Upper lobe of right lung (tissue), 1 donor: ENCODE data around the gene CHCHD6. TPM values are rescaled to one million over a fixed set of nuclear protein-coding genes. Genes with fewer than 3 reads are reported as not detected.

Experiments used
- ATAC-seq: fragments of 200-7000 bp; cut with Tn5 transposase; one replicate; pipeline ENCODE4 v1.9.1; 2020; ENCODE audit warnings: mild to moderate bottlenecking, moderate library complexity
- DNase-seq: peaks from one replicate; pipeline ENCODE4 v3.0.0-alpha.2; 2020
- H3K27ac ChIP-seq: fragments of 200-600 bp; one replicate; pipeline ENCODE4 v1.8.0; 2022
- H3K27me3 ChIP-seq: fragments of 200-600 bp; one replicate; pipeline ENCODE4 v1.8.0; 2022; ENCODE audit warnings: mild to moderate bottlenecking
- H3K36me3 ChIP-seq: fragments of 200-600 bp; one replicate; pipeline ENCODE4 v1.8.0; 2022
- H3K4me1 ChIP-seq: fragments of 200-600 bp; one replicate; pipeline ENCODE4 v1.8.0; 2022
- H3K4me3 ChIP-seq: fragments of 200-600 bp; one replicate; pipeline ENCODE4 v1.8.0; 2022; ENCODE audit warnings: mild to moderate bottlenecking
- H3K9me3 ChIP-seq: fragments of 200-600 bp; one replicate; pipeline ENCODE4 v1.8.0; 2022
- intact Hi-C: fragments of 100-400 bp; cut with DNase I; formaldehyde crosslinking; loops from one replicate; pipeline ENCODE4 v1.11.0; 2022
- total RNA-seq: library from RNA; stranded (reverse); fragmentation: NEBNext Ultra II Directional; extraction: Animal tissue kit (Norgen Biotek cat#: 25700); gene quantifications from one replicate; pipeline ENCODE4 v1.2.1, GENCODE V29; 2021
- TF ChIP-seq, protein P1 (sequence below): fragments of 200-600 bp; IDR thresholded peaks from one replicate; pipeline ENCODE4 v1.8.0; 2022; ENCODE audit warnings: antibody characterized with exemption
- donor health status: DM: no; HTN: yes; CAD: no; lungs with severe emphysema.

CHCHD6 gene
- total RNA-seq, 1 donor from 2014 or later, result 17.1 TPM

GRCh38 chr3:126816986-126817777, 113.1 kb downstream of the CHCHD6 start:
- Histone ChIP-seq H3K27me3 (no peaks in the 10 kb centered on the region), H3K4me3 (no peak overlapping the region), H3K36me3 (no peaks in the 10 kb centered on the region), H3K4me1 (peaks cover 7% of the 10 kb centered on the region), H3K9me3 (no peaks in the 10 kb centered on the region), H3K27ac (no peak overlapping the region)
- intact Hi-C loops, result no loop called here
- DNase-seq (no peak), ATAC-seq (peak; percentile 48)
- TF ChIP-seq, protein P1, sequence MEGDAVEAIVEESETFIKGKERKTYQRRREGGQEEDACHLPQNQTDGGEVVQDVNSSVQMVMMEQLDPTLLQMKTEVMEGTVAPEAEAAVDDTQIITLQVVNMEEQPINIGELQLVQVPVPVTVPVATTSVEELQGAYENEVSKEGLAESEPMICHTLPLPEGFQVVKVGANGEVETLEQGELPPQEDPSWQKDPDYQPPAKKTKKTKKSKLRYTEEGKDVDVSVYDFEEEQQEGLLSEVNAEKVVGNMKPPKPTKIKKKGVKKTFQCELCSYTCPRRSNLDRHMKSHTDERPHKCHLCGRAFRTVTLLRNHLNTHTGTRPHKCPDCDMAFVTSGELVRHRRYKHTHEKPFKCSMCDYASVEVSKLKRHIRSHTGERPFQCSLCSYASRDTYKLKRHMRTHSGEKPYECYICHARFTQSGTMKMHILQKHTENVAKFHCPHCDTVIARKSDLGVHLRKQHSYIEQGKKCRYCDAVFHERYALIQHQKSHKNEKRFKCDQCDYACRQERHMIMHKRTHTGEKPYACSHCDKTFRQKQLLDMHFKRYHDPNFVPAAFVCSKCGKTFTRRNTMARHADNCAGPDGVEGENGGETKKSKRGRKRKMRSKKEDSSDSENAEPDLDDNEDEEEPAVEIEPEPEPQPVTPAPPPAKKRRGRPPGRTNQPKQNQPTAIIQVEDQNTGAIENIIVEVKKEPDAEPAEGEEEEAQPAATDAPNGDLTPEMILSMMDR, result no peak

- peaks cover 7% of the 10 kb centered on the region for H3K4me1 ChIP-seq
Measured at GRCh38 chr3:126817781-126818180, 113.7 kb downstream of the CHCHD6 start.

DNA sequence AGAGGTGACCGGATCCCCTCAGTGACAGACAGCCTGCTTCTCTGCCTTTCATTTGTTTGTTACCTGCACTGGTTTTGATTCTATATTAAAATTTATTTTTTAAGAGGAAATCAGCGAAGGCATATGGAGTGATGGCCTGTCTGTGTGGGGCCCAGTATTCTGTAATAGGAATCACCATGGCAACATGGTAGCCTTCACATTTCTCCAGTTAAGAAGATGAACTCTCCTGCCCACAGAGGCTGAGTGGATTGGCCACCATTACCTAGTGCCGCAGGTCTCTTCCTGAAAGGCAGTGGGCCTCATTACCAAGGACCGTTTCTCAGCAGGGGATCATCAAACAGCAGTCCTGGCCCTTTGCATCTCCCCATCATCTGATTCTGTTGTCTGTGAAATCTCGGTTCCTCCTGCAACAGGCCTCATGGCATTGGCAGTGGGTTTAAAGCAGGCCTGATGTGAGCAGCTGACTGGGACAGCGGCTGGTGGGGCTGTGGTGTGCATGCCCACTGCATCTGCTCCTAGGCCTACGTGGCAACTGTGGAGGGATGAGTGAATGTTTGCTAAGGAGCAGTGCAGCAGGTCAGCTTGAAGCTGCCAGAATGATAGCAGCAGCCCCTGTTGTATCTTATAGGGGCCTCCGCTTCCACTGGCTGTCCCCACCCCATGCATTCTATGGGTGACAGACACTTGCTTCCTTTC, 114.5 kb downstream of the CHCHD6 start:
- peaks cover 7% of the 10 kb centered on the region for H3K4me1 ChIP-seq
- intact Hi-C loops, result no loop called here
- TF ChIP-seq, protein P1, result no peak
- no peak overlapping the region for H3K27ac ChIP-seq
- H3K4me3 ChIP-seq, result no peak overlapping the region
- DNase-seq, result no peak
- H3K36me3 ChIP-seq, result no peaks in the 10 kb centered on the region
- H3K9me3 ChIP-seq, result no peaks in the 10 kb centered on the region
- ATAC-seq, result no peak
- H3K27me3 ChIP-seq, result no peaks in the 10 kb centered on the region

More at GRCh38 chr3:126817781-126818180, 113.7 kb downstream of the CHCHD6 start:
- intact Hi-C loops, result no loop called here
- ATAC-seq (no peak), DNase-seq (no peak)
- no peaks in the 10 kb centered on the region for H3K27me3 ChIP-seq
- H3K9me3 ChIP-seq, result no peaks in the 10 kb centered on the region
- TF ChIP-seq, protein P1, result no peak
- H3K4me3 ChIP-seq, result no peak overlapping the region
- no peaks in the 10 kb centered on the region for H3K36me3 ChIP-seq
- no peak overlapping the region for H3K27ac ChIP-seq

DNA sequence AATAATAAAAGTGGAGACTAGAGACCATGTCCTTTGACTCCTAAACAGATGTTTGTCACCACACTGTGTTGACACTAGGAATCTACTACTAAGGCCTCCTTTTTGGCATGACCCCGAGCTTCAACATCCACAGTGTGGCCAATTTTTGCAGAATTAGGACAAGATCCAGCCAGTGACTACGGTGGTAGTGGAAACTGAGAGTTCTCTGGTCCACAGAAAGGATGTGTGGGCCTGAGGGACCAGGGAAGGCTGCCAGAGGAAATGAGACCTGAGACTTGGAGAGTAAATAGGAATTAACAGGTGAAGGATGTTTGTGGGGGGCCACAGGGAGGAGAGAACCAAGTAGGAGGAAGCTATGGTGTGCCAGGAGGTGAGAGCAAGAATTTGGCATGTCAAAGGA, 122.7 kb downstream of the CHCHD6 start:
- H3K4me1 ChIP-seq, result no peaks in the 10 kb centered on the region
- no peak overlapping the region for H3K27ac ChIP-seq
- TF ChIP-seq, protein P1, result no peak
- ATAC-seq (no peak), DNase-seq (no peak)
- intact Hi-C loops, result no loop called here
- no peaks in the 10 kb centered on the region for H3K36me3 ChIP-seq
- H3K27me3 ChIP-seq, result no peaks in the 10 kb centered on the region
- H3K9me3 ChIP-seq, result no peaks in the 10 kb centered on the region
- no peak overlapping the region for H3K4me3 ChIP-seq

GRCh38 chr3:126827121-126827520, 123.1 kb downstream of the CHCHD6 start:
- intact Hi-C loops, result no loop called here
- ATAC-seq, result no peak

More at GRCh38 chr3:126827121-126827520, 123.1 kb downstream of the CHCHD6 start:
- H3K4me1 ChIP-seq, result no peaks in the 10 kb centered on the region
- TF ChIP-seq, protein P1, result no peak
- no peak for DNase-seq
- H3K9me3 ChIP-seq, result no peaks in the 10 kb centered on the region
- H3K27ac ChIP-seq, result no peak overlapping the region
- no peaks in the 10 kb centered on the region for H3K27me3 ChIP-seq
- H3K36me3 ChIP-seq, result no peaks in the 10 kb centered on the region
- H3K4me3 ChIP-seq, result no peak overlapping the region
